HepG2 (cell line): Measurements from ENCODE around the gene HYAL1. TPM values are rescaled to one million over a fixed set of nuclear protein-coding genes. Genes with fewer than 3 reads are reported as not detected.

ENCODE experiments used
- CHCHD3 ChIP-seq: sonication (generic); formaldehyde crosslinking; IDR thresholded peaks from 2 replicates; pipeline ENCODE4 v1.8.0; 2022; ENCODE audit warnings: mild to moderate bottlenecking, missing genetic modification reagents, moderate library complexity
- HCFC1 ChIP-seq: fragments of 150-350 bp; IDR thresholded peaks from 2 replicates; pipeline ENCODE4 v1.6.1; 2014; ENCODE audit warnings: low read depth, low read length
- HNRNPH1 ChIP-seq: fragments of 200-400 bp; formaldehyde crosslinking; optimal IDR thresholded peaks from 2 replicates; pipeline ENCODE3; 2017; ENCODE audit warnings: mild to moderate bottlenecking, low read depth, low read length
- JUNB ChIP-seq: sonication (generic); formaldehyde crosslinking; IDR thresholded peaks from 2 replicates; pipeline ENCODE4 v1.8.0; 2022; ENCODE audit warnings: missing genetic modification reagents, mild to moderate bottlenecking, borderline replicate concordance
- KLF15 ChIP-seq: sonication (generic); formaldehyde crosslinking; IDR thresholded peaks from 2 replicates; pipeline ENCODE4 v1.8.1; 2023; ENCODE audit warnings: borderline replicate concordance, mild to moderate bottlenecking, inconsistent platforms, missing genetic modification reagents, mixed read lengths
- NR2F2 ChIP-seq: IDR thresholded peaks from 2 replicates; pipeline ENCODE4 v1.6.1; 2012; ENCODE audit warnings: low read depth, inconsistent platforms, borderline replicate concordance
- NRL ChIP-seq: sonication (generic); formaldehyde crosslinking; IDR thresholded peaks from 2 replicates; pipeline ENCODE4 v1.5.0; 2020; ENCODE audit warnings: missing genetic modification reagents, mild to moderate bottlenecking, moderate library complexity, borderline replicate concordance
- PAWR ChIP-seq: sonication (generic); formaldehyde crosslinking; IDR thresholded peaks from 2 replicates; pipeline ENCODE4 v1.4.0; 2020; ENCODE audit warnings: missing genetic modification reagents, mild to moderate bottlenecking, borderline replicate concordance
- RAD21 ChIP-seq: fragments of 450-650 bp; formaldehyde crosslinking; IDR thresholded peaks from 2 replicates; pipeline ENCODE4 v1.5.0; 2020; ENCODE audit warnings: mild to moderate bottlenecking
- ZNF207 ChIP-seq: fragments of 450-650 bp; IDR thresholded peaks from 2 replicates; pipeline ENCODE4 v1.6.1; 2016; ENCODE audit warnings: antibody characterized with exemption, borderline replicate concordance
- ZNF326 ChIP-seq: sonication (generic); formaldehyde crosslinking; IDR thresholded peaks from 2 replicates; pipeline ENCODE4 v1.4.0; 2020; ENCODE audit warnings: missing genetic modification reagents, borderline replicate concordance
- ZNF343 ChIP-seq: sonication (generic); formaldehyde crosslinking; IDR thresholded peaks from 2 replicates; pipeline ENCODE4 v1.4.0; 2020; ENCODE audit warnings: mild to moderate bottlenecking, missing genetic modification reagents
- ZNF703 ChIP-seq: sonication (generic); formaldehyde crosslinking; IDR thresholded peaks from 2 replicates; pipeline ENCODE4 v1.5.1; 2020; ENCODE audit warnings: missing genetic modification reagents, mild to moderate bottlenecking, moderate library complexity, borderline replicate concordance
- ZNF710 ChIP-seq: sonication (generic); formaldehyde crosslinking; IDR thresholded peaks from 2 replicates; pipeline ENCODE4 v1.5.0; 2020; ENCODE audit warnings: mild to moderate bottlenecking, missing genetic modification reagents, borderline replicate concordance
- polyA plus RNA-seq, 8 experiments: library from polyadenylated mRNA; depleted of rRNA in 3 of 8; stranded (reverse) in 7 of 8; unstranded in 1 of 8; fragments of >200 nt; fragmentation: Illumina TruSeq in 4 of 8; extraction: Trizol in 4 of 8; gene quantifications; 2 replicates each; pipeline versions ENCODE4 v1.2.1 to v1.2.3, GENCODE V29; 2011 to 2016; ENCODE audit warnings: low read depth in 4 of 8, missing spikeins in 1 of 8, mixed read lengths in 1 of 8; ENCODE audit not compliant: insufficient read depth in 1 of 8
- total RNA-seq, 5 experiments: library from RNA; depleted of rRNA; stranded (reverse); fragments of >200 nt; fragmentation: Illumina TruSeq; extraction: Trizol; gene quantifications; 2 replicates each; pipeline ENCODE4 v1.2.3, GENCODE V29; 2016; ENCODE audit warnings: low read depth in 1 of 5
- TF ChIP-seq, protein P1 (sequence below): sonication (generic); formaldehyde crosslinking; IDR thresholded peaks from 2 replicates; pipeline ENCODE4 v1.8.1; 2023; ENCODE audit warnings: mild to moderate bottlenecking, missing genetic modification reagents
- TF ChIP-seq, protein P2 (sequence below): sonication (generic); formaldehyde crosslinking; IDR thresholded peaks from 2 replicates; pipeline ENCODE4 v1.4.0; 2020; ENCODE audit warnings: missing genetic modification reagents, borderline replicate concordance
- TF ChIP-seq, protein P3 (sequence below): sonication (generic); formaldehyde crosslinking; IDR thresholded peaks from 2 replicates; pipeline ENCODE4 v1.8.0; 2022; ENCODE audit warnings: missing genetic modification reagents, mild to moderate bottlenecking, moderate library complexity, borderline replicate concordance
- TF ChIP-seq, protein P4 (sequence below): sonication (generic); formaldehyde crosslinking; IDR thresholded peaks from 2 replicates; pipeline ENCODE4 v1.8.1; 2023; ENCODE audit warnings: mild to moderate bottlenecking, missing genetic modification reagents
- TF ChIP-seq, protein P5 (sequence below): IDR thresholded peaks from 2 replicates; pipeline ENCODE4 v1.6.1; 2012; ENCODE audit warnings: inconsistent platforms

HYAL1 gene
- total and polyA plus RNA-seq, 2 of the 13 experiments (the other 11 are each of a cell fraction or from before 2014, with no cell fraction given) = 76.5 to 193 TPM

DNA sequence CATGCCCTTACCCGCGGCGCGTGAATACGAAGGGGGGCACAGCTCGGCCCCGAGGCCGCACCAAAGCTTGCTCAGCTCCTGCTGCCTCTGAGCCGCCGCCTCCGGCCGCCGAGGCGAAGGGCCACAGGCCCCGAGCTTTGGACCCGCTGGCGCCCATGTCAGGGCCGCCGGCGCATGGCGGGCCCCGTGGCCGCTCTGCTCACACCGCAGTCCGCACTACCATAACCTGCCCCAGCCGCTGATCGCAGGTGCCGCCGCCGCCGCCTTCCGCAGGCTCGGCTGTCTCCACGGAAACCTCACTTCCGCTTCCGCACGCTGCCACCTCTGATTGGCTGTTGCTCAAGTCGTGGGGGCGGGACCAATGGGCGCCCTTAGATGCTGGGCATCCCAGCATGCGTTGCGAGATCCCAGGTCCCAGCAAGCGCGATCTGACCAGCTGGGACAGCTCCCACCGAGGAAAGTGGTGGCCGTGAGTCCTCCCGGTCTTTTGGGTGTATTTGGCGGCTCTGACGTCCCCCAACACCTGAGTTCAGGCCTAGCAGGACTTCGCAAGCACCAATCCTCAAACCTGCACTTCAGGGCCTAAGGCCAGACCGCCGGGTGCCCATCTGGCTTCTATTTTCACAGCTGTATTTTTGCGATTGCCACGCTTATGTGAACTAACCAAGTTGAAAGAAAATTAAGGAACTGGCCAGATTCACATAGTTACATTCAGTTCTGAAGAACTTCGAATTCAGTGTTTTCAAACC, 24.7 kb upstream of the HYAL1 start, which contains the start of gene TUSC2 (continued):
- TF ChIP-seq, protein P1, sequence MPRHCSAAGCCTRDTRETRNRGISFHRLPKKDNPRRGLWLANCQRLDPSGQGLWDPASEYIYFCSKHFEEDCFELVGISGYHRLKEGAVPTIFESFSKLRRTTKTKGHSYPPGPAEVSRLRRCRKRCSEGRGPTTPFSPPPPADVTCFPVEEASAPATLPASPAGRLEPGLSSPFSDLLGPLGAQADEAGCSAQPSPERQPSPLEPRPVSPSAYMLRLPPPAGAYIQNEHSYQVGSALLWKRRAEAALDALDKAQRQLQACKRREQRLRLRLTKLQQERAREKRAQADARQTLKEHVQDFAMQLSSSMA (CRISPR knock-in tag) = no peak
- TF ChIP-seq HNRNPH1 (no peak), CHCHD3 (CRISPR knock-in tag) (no peak), ZNF703 (CRISPR knock-in tag) (no peak), ZNF710 (CRISPR knock-in tag) (no peak), ZNF326 (no peak; the same call in 1 of the 2 replicates), ZNF343 (CRISPR knock-in tag) (no peak), HCFC1 (peak; percentile 52; the same call in 1 of the 2 replicates), NRL (CRISPR knock-in tag) (peak; percentile 38; the same call in 1 of the 2 replicates), JUNB (CRISPR knock-in tag) (no peak), PAWR (0 out of 2 replicates have a peak, but pooled peaks have one; percentile 40), NR2F2 (no peak), RAD21 (peak; percentile 39; the same call in 1 of the 2 replicates), KLF15 (CRISPR knock-in tag) (no peak), ZNF207 (no peak)
- TF ChIP-seq, protein P2, sequence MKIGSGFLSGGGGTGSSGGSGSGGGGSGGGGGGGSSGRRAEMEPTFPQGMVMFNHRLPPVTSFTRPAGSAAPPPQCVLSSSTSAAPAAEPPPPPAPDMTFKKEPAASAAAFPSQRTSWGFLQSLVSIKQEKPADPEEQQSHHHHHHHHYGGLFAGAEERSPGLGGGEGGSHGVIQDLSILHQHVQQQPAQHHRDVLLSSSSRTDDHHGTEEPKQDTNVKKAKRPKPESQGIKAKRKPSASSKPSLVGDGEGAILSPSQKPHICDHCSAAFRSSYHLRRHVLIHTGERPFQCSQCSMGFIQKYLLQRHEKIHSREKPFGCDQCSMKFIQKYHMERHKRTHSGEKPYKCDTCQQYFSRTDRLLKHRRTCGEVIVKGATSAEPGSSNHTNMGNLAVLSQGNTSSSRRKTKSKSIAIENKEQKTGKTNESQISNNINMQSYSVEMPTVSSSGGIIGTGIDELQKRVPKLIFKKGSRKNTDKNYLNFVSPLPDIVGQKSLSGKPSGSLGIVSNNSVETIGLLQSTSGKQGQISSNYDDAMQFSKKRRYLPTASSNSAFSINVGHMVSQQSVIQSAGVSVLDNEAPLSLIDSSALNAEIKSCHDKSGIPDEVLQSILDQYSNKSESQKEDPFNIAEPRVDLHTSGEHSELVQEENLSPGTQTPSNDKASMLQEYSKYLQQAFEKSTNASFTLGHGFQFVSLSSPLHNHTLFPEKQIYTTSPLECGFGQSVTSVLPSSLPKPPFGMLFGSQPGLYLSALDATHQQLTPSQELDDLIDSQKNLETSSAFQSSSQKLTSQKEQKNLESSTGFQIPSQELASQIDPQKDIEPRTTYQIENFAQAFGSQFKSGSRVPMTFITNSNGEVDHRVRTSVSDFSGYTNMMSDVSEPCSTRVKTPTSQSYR (CRISPR knock-in tag) = no peak
- TF ChIP-seq, protein P3, sequence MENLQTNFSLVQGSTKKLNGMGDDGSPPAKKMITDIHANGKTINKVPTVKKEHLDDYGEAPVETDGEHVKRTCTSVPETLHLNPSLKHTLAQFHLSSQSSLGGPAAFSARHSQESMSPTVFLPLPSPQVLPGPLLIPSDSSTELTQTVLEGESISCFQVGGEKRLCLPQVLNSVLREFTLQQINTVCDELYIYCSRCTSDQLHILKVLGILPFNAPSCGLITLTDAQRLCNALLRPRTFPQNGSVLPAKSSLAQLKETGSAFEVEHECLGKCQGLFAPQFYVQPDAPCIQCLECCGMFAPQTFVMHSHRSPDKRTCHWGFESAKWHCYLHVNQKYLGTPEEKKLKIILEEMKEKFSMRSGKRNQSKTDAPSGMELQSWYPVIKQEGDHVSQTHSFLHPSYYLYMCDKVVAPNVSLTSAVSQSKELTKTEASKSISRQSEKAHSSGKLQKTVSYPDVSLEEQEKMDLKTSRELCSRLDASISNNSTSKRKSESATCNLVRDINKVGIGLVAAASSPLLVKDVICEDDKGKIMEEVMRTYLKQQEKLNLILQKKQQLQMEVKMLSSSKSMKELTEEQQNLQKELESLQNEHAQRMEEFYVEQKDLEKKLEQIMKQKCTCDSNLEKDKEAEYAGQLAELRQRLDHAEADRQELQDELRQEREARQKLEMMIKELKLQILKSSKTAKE (CRISPR knock-in tag) = no peak
- TF ChIP-seq, protein P4, sequence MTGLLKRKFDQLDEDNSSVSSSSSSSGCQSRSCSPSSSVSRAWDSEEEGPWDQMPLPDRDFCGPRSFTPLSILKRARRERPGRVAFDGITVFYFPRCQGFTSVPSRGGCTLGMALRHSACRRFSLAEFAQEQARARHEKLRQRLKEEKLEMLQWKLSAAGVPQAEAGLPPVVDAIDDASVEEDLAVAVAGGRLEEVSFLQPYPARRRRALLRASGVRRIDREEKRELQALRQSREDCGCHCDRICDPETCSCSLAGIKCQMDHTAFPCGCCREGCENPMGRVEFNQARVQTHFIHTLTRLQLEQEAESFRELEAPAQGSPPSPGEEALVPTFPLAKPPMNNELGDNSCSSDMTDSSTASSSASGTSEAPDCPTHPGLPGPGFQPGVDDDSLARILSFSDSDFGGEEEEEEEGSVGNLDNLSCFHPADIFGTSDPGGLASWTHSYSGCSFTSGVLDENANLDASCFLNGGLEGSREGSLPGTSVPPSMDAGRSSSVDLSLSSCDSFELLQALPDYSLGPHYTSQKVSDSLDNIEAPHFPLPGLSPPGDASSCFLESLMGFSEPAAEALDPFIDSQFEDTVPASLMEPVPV (CRISPR knock-in tag) = no peak
- TF ChIP-seq, protein P5, sequence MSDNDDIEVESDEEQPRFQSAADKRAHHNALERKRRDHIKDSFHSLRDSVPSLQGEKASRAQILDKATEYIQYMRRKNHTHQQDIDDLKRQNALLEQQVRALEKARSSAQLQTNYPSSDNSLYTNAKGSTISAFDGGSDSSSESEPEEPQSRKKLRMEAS = peak; percentile 66
